GM12892 (cell line): ENCODE measurements around the gene TFDP3.

Experiments
- POLR2A ChIP-seq: IDR thresholded peaks from 2 replicates; pipeline ENCODE4 v1.6.1; 2011; ENCODE audit warnings: low read depth, low read length, control low read depth
- TAF1 ChIP-seq: IDR thresholded peaks from 2 replicates; pipeline ENCODE4 v1.6.1; 2011; ENCODE audit warnings: low read depth, mild to moderate bottlenecking, control low read depth, low read length, borderline replicate concordance

- TF ChIP-seq POLR2A: no peak
- TF ChIP-seq TAF1: no peak
Observed at GRCh38 chrX:133179500-133179899, 38.7 kb downstream of the TFDP3 start.
